Nephron (organoid): ENCODE measurements around the gene MSL3.
A peak's percentile ranks its signal among the peaks of the same experiment; 100 is the strongest.

ENCODE experiments used
- H3K27ac Mint-ChIP-seq, 3 experiments: 2 replicates each; pipeline ENCODE4 v1.8.0; 2020; ENCODE audit warnings: mixed read lengths in 3 of 3, mild to moderate bottlenecking in 2 of 3, moderate library complexity in 1 of 3
- H3K27me3 Mint-ChIP-seq: 2 replicates; pipeline ENCODE4 v1.8.0; 2021; ENCODE audit warnings: low read depth, mild to moderate bottlenecking, moderate library complexity, mixed read lengths
- H3K36me3 Mint-ChIP-seq: 2 replicates; pipeline ENCODE4 v1.8.0; 2020; ENCODE audit warnings: low read depth, mixed read lengths
- H3K4me1 Mint-ChIP-seq: 2 replicates; pipeline ENCODE4 v1.8.0; 2020; ENCODE audit warnings: mixed read lengths
- H3K4me3 Mint-ChIP-seq, 3 experiments: 2 replicates each; pipeline ENCODE4 v1.8.0; 2020; ENCODE audit warnings: mild to moderate bottlenecking in 3 of 3, mixed read lengths in 3 of 3, moderate library complexity in 2 of 3
- H3K9me3 Mint-ChIP-seq: 2 replicates; pipeline ENCODE4 v1.8.0; 2020; ENCODE audit warnings: mixed read lengths
- CTCF ChIP-seq, 3 experiments: fragments of 200-600 bp; sonication (generic); IDR thresholded peaks; one replicate each; pipeline ENCODE4 v1.5.0; 2021; ENCODE audit warnings: antibody characterized with exemption in 3 of 3; ENCODE audit not compliant: unreplicated experiment in 3 of 3

The MSL3 gene

GRCh38 chrX:11756354-11757318, 1.4 kb upstream of the MSL3 start:
- H3K9me3 Mint-ChIP-seq, result no peaks in the 10 kb centered on the region
- peak overlapping the region; percentile 73 to 83 (median 77) for H3K4me3 Mint-ChIP-seq
- no peak for TF ChIP-seq CTCF (IDR thresholded peaks at IDR 0.05; ENCODE audit: unreplicated experiment in 3 of 3)
- H3K27me3 Mint-ChIP-seq, result no peaks in the 10 kb centered on the region
- H3K27ac Mint-ChIP-seq, result peak overlapping the region in 1 of 3 experiments; percentile 40
- H3K36me3 Mint-ChIP-seq, result peaks cover 11% of the 10 kb centered on the region
- peaks cover 6% of the 10 kb centered on the region for H3K4me1 Mint-ChIP-seq

GRCh38 chrX:11757397-11757718, 679 bp upstream of the MSL3 start:
- peak overlapping the region; percentile 64 to 83 (median 73) for H3K4me3 Mint-ChIP-seq
- H3K9me3 Mint-ChIP-seq, result no peaks in the 10 kb centered on the region
- peaks cover 17% of the 10 kb centered on the region for H3K36me3 Mint-ChIP-seq
- H3K27me3 Mint-ChIP-seq, result no peaks in the 10 kb centered on the region
- peak overlapping the region in 1 of 3 experiments; percentile 40 for H3K27ac Mint-ChIP-seq
- TF ChIP-seq CTCF (IDR thresholded peaks at IDR 0.05; ENCODE audit: unreplicated experiment in 3 of 3), result no peak
- peaks cover 6% of the 10 kb centered on the region for H3K4me1 Mint-ChIP-seq

- H3K4me3 Mint-ChIP-seq, result peak overlapping the region; percentile 96 to 98 (median 98)
Measured at GRCh38 chrX:11758400-11759171, 549 bp downstream of the MSL3 start.

GRCh38 chrX:11759172-11759460, 1.1 kb downstream of the MSL3 start:
- Mint-ChIP-seq H3K27ac (peak overlapping the region; percentile 71 to 94 (median 88)), H3K27me3 (no peaks in the 10 kb centered on the region), H3K4me1 (peaks cover 6% of the 10 kb centered on the region), H3K9me3 (peaks cover 2% of the 10 kb centered on the region), H3K36me3 (peaks cover 23% of the 10 kb centered on the region), H3K4me3 (peak overlapping the region; percentile 96 to 98 (median 98))
- no peak for TF ChIP-seq CTCF (IDR thresholded peaks at IDR 0.05; ENCODE audit: unreplicated experiment in 3 of 3)

More at GRCh38 chrX:11758400-11759171, 549 bp downstream of the MSL3 start:
- H3K27ac Mint-ChIP-seq, result peak overlapping the region; percentile 56 to 88 (median 71)
- H3K36me3 Mint-ChIP-seq, result peaks cover 19% of the 10 kb centered on the region
- TF ChIP-seq CTCF (IDR thresholded peaks at IDR 0.05; ENCODE audit: unreplicated experiment in 3 of 3), result peak; percentile 77 to 85 (median 79)
- H3K27me3 Mint-ChIP-seq, result no peaks in the 10 kb centered on the region
- H3K4me1 Mint-ChIP-seq, result peaks cover 6% of the 10 kb centered on the region
- peaks cover 2% of the 10 kb centered on the region for H3K9me3 Mint-ChIP-seq

GRCh38 chrX:11759461-11760311, 1.6 kb downstream of the MSL3 start:
- Mint-ChIP-seq H3K27me3 (no peaks in the 10 kb centered on the region), H3K4me1 (peaks cover 6% of the 10 kb centered on the region)
- TF ChIP-seq CTCF (IDR thresholded peaks at IDR 0.05; ENCODE audit: unreplicated experiment in 3 of 3), result no peak

More at GRCh38 chrX:11759461-11760311, 1.6 kb downstream of the MSL3 start:
- peaks cover 2% of the 10 kb centered on the region for H3K9me3 Mint-ChIP-seq
- peaks cover 27% of the 10 kb centered on the region for H3K36me3 Mint-ChIP-seq
- peak overlapping the region; percentile 71 to 94 (median 88) for H3K27ac Mint-ChIP-seq
- peak overlapping the region; percentile 96 to 98 (median 98) for H3K4me3 Mint-ChIP-seq
